Spleen (tissue), 11 donors: ENCODE measurements around the gene TENT5A. TPM values are rescaled to one million over a fixed set of nuclear protein-coding genes. Genes with fewer than 3 reads are reported as not detected.

Source experiments
- DNase-seq: peaks from one replicate; pipeline ENCODE4 v3.0.0-alpha.2; 2020
- H3K27ac ChIP-seq, 8 donors: fragments of 200-600 bp; sonication (generic) in 7 of 8; 1 replicate in 4 of 8; 2 replicates in 4 of 8; pipeline versions ENCODE4 v1.5.0 to v1.8.0; 2016 to 2021; ENCODE audit warnings: inconsistent platforms in 4 of 8, mild to moderate bottlenecking in 4 of 8, moderate library complexity in 1 of 8
- H3K27me3 ChIP-seq, 7 donors: fragments of 200-600 bp; sonication (generic) in 6 of 7; replicated peaks in 1 of 7; 1 replicate in 4 of 7; 2 replicates in 3 of 7; pipeline versions ENCODE4 v1.5.0 to v1.8.0; 2016 to 2021; ENCODE audit warnings: inconsistent platforms in 3 of 7, mild to moderate bottlenecking in 1 of 7
- H3K36me3 ChIP-seq, 6 donors: fragments of 200-600 bp; sonication (generic) in 5 of 6; 1 replicate in 4 of 6; 2 replicates in 2 of 6; pipeline versions ENCODE4 v1.5.0 to v1.8.0; 2016 to 2021; ENCODE audit warnings: inconsistent platforms in 2 of 6
- H3K4me1 ChIP-seq, 6 donors: fragments of 200-600 bp; sonication (generic) in 5 of 6; 1 replicate in 3 of 6; 2 replicates in 3 of 6; pipeline versions ENCODE4 v1.5.0 to v1.8.0; 2016 to 2021; ENCODE audit warnings: inconsistent platforms in 3 of 6
- H3K4me3 ChIP-seq, 8 donors: fragments of 200-600 bp; sonication (generic) in 7 of 8; 1 replicate in 4 of 8; 2 replicates in 4 of 8; pipeline versions ENCODE4 v1.5.0 to v1.8.0; 2016 to 2021; ENCODE audit warnings: inconsistent platforms in 4 of 8, mild to moderate bottlenecking in 4 of 8, moderate library complexity in 2 of 8
- H3K9me3 ChIP-seq, 8 donors: fragments of 200-600 bp; sonication (generic) in 7 of 8; 1 replicate in 4 of 8; 2 replicates in 4 of 8; pipeline versions ENCODE4 v1.5.0 to v1.8.0; 2016 to 2021; ENCODE audit warnings: inconsistent platforms in 4 of 8
- POLR2A ChIP-seq, 3 donors: fragments of 450-650 bp; IDR thresholded peaks; one replicate each; pipeline ENCODE4 v1.5.1; 2017; ENCODE audit warnings: antibody characterized with exemption in 3 of 3, mild to moderate bottlenecking in 1 of 3
- POLR2AphosphoS5 ChIP-seq, 3 donors: sonication (generic); formaldehyde crosslinking; IDR thresholded peaks; one replicate each; pipeline ENCODE4 v1.5.1; 2017; ENCODE audit warnings: antibody characterized with exemption in 3 of 3
- WGBS, 5 donors: extraction: QIAGEN DNeasy Blood & Tissue Kit in 3 of 5; methylation state at CpG; one replicate each; pipeline versions ENCODE4 v1.1.5 to v1.1.7; 2013 to 2018; 5-methylcytosine and 5-hydroxymethylcytosine counted together
- intact Hi-C: fragments of 100-400 bp; cut with DNase I; formaldehyde crosslinking; loops from one replicate; pipeline ENCODE4 v1.15.0; 2023; ENCODE audit warnings: low total_unique reads
- polyA plus RNA-seq, 3 donors: library from polyadenylated mRNA; stranded (reverse); fragments of 200-250 nt; gene quantifications; one replicate each; pipeline ENCODE4 v1.2.1, GENCODE V29; 2013
- small RNA-seq, 4 donors: library from RNA; depleted of rRNA; stranded (forward); fragments of <200 nt; gene quantifications; one replicate each; pipeline ENCODE3, GENCODE V24; 2016
- total RNA-seq, 7 donors: library from RNA; depleted of rRNA in 3 of 7; stranded (reverse); fragments of >200 nt in 3 of 7; fragmentation: NEBNext Ultra II Directional in 4 of 7; extraction: Animal tissue kit (Norgen Biotek cat#: 25700) in 4 of 7; gene quantifications; one replicate each; pipeline versions ENCODE4 v1.1.0 to v1.2.1, GENCODE V29; 2016 to 2021
- TF ChIP-seq, protein P1 (sequence below), 11 experiments: fragments of 200-600 bp in 7 of 11; fragments of 450-650 bp in 4 of 11; sonication (generic) in 4 of 11; IDR thresholded peaks in 8 of 11; conservative IDR thresholded peaks in 3 of 11; 1 replicate in 7 of 11; 2 replicates in 4 of 11; pipeline versions ENCODE4 v1.4.0 to v1.8.0; 2016 to 2021; ENCODE audit warnings: antibody characterized with exemption in 11 of 11, inconsistent platforms in 4 of 11, mild to moderate bottlenecking in 1 of 11
- donor health status: healthy with polysubstance abuse.
- donor health status: DM: no; HTN: no; CAD: no; lungs with moderate emphysema.
- donor health status: DM: no; HTN: no; CAD: no.
- donor health status: Bipolar disorder and iron deficiency.
- donor health status: healthy.
- donor health status: DM: no; HTN: no; CAD: no.
- donor health status: DM: yes; HTN: yes; CAD: no.

TENT5A gene
- total and polyA plus RNA-seq, 10 donors: 3.0 to 25.2 (median 15.3) TPM

DNA sequence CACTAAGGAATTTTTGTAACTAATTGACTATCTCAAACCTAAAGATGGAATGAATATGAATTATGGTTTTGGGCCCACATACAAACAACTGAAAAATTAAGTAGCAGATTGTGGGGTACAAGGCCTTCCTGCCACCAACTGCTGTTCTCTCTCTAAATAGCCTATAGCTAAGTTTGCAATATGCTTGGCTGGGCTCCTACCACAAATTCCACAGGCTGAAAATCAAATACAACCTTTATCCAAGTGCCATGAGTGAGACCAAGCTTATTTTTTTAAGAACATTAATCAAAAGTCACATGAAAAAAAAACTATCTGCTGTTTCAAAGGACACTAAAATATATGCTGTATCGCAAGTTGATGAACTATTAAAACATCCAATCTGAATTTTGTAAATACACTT is 52.1 kb downstream of the TENT5A start:
- no peak for TF ChIP-seq POLR2A (IDR thresholded peaks at IDR 0.05)
- TF ChIP-seq POLR2AphosphoS5 (IDR thresholded peaks at IDR 0.05): no peak
- TF ChIP-seq, protein P1, sequence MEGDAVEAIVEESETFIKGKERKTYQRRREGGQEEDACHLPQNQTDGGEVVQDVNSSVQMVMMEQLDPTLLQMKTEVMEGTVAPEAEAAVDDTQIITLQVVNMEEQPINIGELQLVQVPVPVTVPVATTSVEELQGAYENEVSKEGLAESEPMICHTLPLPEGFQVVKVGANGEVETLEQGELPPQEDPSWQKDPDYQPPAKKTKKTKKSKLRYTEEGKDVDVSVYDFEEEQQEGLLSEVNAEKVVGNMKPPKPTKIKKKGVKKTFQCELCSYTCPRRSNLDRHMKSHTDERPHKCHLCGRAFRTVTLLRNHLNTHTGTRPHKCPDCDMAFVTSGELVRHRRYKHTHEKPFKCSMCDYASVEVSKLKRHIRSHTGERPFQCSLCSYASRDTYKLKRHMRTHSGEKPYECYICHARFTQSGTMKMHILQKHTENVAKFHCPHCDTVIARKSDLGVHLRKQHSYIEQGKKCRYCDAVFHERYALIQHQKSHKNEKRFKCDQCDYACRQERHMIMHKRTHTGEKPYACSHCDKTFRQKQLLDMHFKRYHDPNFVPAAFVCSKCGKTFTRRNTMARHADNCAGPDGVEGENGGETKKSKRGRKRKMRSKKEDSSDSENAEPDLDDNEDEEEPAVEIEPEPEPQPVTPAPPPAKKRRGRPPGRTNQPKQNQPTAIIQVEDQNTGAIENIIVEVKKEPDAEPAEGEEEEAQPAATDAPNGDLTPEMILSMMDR (IDR thresholded peaks at IDR 0.05 in 8 of 11, conservative IDR thresholded peaks at IDR 0.05 in 3 of 11): no peak
- WGBS, 5 donors: 95 to 100% (median 98%) methylated on average over 1 of the region's 1 CpG
- intact Hi-C loops: no loop called here
- H3K36me3 ChIP-seq: no peaks in the 10 kb centered on the region
- H3K27me3 ChIP-seq: no peaks in the 10 kb centered on the region
- no peaks in the 10 kb centered on the region for H3K9me3 ChIP-seq
- DNase-seq: no peak
- no peaks in the 10 kb centered on the region for H3K4me1 ChIP-seq
- H3K4me3 ChIP-seq: no peak overlapping the region
- no peak overlapping the region for H3K27ac ChIP-seq

DNA sequence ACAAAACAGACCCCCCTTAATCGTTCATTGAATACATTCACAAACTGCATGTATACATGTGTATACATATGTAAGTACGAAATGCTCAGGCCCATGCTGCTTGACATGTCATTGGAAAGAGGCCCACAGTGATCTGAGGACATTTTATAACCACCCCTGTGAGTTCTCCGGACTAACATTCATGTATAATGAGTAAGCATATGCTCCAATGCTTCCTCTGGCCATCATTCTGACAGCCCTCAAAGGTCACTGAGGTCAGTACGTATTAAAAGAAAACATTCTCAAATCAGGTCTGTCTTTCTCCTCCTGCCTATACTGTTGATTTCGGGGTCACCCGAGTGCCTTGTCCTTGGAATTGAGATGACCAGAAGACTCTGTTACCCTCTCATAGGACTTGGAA is 54.9 kb downstream of the TENT5A start:
- no peaks in the 10 kb centered on the region for H3K27me3 ChIP-seq
- TF ChIP-seq, protein P1 (IDR thresholded peaks at IDR 0.05 in 8 of 11, conservative IDR thresholded peaks at IDR 0.05 in 3 of 11): no peak
- TF ChIP-seq POLR2A (IDR thresholded peaks at IDR 0.05) (no peak), POLR2AphosphoS5 (IDR thresholded peaks at IDR 0.05) (no peak)
- no peak overlapping the region for H3K4me3 ChIP-seq
- no peak overlapping the region for H3K27ac ChIP-seq
- H3K9me3 ChIP-seq: no peaks in the 10 kb centered on the region
- intact Hi-C loops: no loop called here
- DNase-seq: no peak
- no peaks in the 10 kb centered on the region for H3K4me1 ChIP-seq
- 81 to 89% (median 86%) methylated on average over 6 of the region's 6 CpGs for WGBS, 5 donors
- no peaks in the 10 kb centered on the region for H3K36me3 ChIP-seq

DNA sequence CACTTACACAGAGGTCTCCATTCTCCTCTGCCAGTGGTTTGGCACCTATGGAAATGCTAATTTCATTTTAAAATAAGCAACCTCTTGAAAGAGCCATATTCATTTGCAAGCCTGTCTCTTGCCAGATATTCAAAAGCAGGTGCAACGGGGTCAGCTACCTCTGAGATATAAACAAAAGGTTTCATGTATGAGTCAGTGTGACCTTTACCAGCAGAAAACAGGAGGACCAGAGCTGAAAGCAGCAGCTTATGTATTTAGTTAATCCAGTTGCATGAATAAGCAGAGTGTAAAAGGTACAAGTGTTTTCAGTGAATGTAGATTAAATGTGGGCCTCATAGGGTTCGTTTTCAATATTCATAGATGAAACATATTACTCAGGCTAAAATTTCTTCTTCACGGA is 56.0 kb downstream of the TENT5A start:
- H3K27me3 ChIP-seq: no peaks in the 10 kb centered on the region
- H3K27ac ChIP-seq: no peak overlapping the region
- no peaks in the 10 kb centered on the region for H3K9me3 ChIP-seq
- H3K36me3 ChIP-seq: no peaks in the 10 kb centered on the region
- H3K4me3 ChIP-seq: no peak overlapping the region
- H3K4me1 ChIP-seq: no peaks in the 10 kb centered on the region
- intact Hi-C loops: no loop called here
- 73 to 91% (median 84%) methylated on average over 3 of the region's 3 CpGs for WGBS, 5 donors
- TF ChIP-seq POLR2A (IDR thresholded peaks at IDR 0.05): no peak
- no peak for TF ChIP-seq POLR2AphosphoS5 (IDR thresholded peaks at IDR 0.05)
- TF ChIP-seq, protein P1 (IDR thresholded peaks at IDR 0.05 in 8 of 11, conservative IDR thresholded peaks at IDR 0.05 in 3 of 11): no peak
- DNase-seq: no peak

Small RNA genes lying within 50 kb of the gene (small RNA-seq; reads per million reads assigned to genes)
- 0 reads per million in 4 donors for gene AL078599.1
- 0 reads per million in 4 donors for gene RF00156
